Retinal pigment epithelial cell (primary cell): ENCODE data around the gene POU1F1.
"Not testable (repeated sequence)": the region's sequence is repeated elsewhere in the genome, so short reads cannot be mapped to it uniquely, and the experiment has no call there.

ENCODE experiments used
- DNase-seq: peaks from one replicate; pipeline ENCODE4 v3.0.0-alpha.2; 2010; ENCODE audit warnings: low read depth
- H3K4me3 ChIP-seq: 2 replicates; pipeline ENCODE4 v1.5.1; 2011; ENCODE audit warnings: mild to moderate bottlenecking, low read length, control low read depth, moderate library complexity
- TF ChIP-seq, protein P1 (sequence below): conservative IDR thresholded peaks from 2 replicates; pipeline ENCODE4 v1.5.1; 2011; ENCODE audit warnings: low read depth, low read length, control low read depth, inconsistent platforms

The POU1F1 gene

DNA sequence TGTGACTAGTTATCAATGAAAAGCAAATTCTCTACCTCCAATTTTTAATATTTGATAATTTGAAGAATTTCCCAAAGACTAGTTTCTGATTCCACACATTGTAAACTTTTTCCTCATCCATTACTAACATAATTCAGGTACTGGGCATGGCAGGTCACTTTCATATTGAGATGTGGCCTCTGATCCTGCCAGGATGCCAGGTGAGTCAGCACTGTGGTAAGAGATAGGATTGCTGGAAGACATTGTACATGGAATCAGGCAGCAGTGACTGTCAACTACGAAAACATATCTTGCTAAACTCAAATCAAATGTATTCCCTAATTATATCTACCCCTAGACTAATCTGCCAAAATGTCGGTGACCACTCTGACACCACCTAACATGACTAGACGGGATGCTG, 33.2 kb upstream of the POU1F1 start:
- DNase-seq = no peak
- no peak overlapping the region for H3K4me3 ChIP-seq
- TF ChIP-seq, protein P1, sequence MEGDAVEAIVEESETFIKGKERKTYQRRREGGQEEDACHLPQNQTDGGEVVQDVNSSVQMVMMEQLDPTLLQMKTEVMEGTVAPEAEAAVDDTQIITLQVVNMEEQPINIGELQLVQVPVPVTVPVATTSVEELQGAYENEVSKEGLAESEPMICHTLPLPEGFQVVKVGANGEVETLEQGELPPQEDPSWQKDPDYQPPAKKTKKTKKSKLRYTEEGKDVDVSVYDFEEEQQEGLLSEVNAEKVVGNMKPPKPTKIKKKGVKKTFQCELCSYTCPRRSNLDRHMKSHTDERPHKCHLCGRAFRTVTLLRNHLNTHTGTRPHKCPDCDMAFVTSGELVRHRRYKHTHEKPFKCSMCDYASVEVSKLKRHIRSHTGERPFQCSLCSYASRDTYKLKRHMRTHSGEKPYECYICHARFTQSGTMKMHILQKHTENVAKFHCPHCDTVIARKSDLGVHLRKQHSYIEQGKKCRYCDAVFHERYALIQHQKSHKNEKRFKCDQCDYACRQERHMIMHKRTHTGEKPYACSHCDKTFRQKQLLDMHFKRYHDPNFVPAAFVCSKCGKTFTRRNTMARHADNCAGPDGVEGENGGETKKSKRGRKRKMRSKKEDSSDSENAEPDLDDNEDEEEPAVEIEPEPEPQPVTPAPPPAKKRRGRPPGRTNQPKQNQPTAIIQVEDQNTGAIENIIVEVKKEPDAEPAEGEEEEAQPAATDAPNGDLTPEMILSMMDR = no peak

DNA sequence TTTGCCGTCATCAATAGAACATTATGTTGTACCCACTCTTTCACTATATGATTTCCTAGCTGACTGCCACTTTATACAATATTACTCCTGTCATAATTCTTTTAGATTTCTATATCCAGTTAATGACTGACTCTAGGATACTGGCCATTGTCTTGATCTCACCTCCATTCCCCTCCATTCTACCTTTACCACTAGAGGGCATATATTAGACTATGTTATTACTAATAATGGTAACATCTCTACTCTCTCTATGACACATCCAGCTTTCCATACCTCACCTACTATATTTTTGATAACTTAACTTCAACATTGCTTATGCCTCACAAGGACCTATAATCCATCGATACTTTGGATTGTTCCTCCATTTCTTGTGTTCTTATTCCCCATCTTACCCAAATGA, 31.4 kb upstream of the POU1F1 start:
- no peak overlapping the region for H3K4me3 ChIP-seq
- no peak for DNase-seq
- TF ChIP-seq, protein P1 = peak; percentile 37

GRCh38 chr3:87305517-87305916, 29.1 kb upstream of the POU1F1 start:
- TF ChIP-seq, protein P1 = no peak
- H3K4me3 ChIP-seq = no peak overlapping the region
- no peak for DNase-seq

DNA sequence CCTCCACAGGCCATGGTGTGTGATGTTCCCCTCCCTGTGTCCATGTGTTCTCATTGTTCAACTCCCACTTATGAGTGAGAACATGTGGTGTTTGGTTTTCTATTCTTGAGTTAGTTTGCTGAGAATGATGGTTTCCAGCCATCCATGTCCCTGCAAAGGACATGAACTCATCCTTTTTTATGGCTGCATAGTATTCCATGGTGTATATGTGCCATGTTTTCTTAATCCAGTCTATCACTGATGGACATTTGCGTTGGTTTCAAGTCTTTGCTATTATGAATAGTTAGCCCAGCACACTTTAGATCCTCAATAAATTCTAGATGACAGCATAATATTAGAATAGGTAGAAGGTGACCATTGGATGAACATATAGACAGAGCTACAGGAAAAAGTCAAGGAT, 28.6 kb upstream of the POU1F1 start:
- H3K4me3 ChIP-seq, DNase-seq: not testable (repeated sequence)

DNA sequence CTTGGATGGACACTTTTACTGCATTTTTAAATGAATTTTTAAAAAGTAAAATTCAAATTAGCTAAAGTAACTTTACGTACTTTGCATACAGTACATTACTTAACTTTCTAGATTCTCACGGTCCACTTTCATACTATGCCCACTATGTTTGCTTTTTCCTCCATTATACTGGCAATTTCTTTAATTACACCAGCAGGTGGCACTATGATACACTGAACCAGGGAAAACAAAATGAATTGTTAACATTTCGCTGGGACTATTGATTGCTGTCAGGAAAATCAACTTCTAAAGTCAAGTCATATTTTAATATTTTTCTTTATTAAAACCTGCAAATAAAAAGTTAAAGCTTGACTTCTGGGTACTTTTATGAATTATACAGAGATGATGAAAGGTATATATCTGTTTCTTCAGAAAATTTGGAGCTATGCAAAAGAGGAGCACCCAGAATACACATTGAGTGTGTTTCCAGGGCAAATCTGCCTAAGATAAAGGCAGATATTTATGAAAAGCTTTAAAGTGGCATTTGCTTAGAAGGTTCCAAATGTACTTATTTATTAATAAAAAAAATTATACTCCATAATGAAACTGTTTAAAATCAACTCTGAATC, 21.8 kb upstream of the POU1F1 start:
- H3K4me3 ChIP-seq = no peak overlapping the region
- no peak for DNase-seq
- TF ChIP-seq, protein P1 = peak; percentile 57

- no peak overlapping the region for H3K4me3 ChIP-seq
- TF ChIP-seq, protein P1 = no peak
- no peak for DNase-seq
Measured at GRCh38 chr3:87288446-87288845, 12.1 kb upstream of the POU1F1 start.

DNA sequence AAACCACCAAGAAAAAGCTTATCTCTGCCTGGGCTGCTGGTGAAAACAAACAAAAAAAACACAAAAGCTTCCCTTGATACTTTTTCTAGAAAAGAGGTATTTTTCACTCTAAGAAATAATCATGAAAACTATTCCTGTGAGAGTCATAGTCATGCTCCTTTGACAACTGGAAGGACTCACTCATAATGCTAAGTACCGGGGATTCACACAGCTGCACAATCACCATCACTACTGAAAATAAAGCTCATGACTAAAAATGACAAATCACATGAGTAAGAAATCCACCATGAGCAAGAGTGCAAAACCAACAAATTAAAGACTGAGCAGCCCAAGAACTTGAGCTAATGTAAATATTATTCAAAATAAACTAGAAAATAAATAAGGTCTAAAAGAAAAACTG, 10.6 kb upstream of the POU1F1 start:
- no peak for DNase-seq
- TF ChIP-seq, protein P1 = no peak
- H3K4me3 ChIP-seq = no peak overlapping the region
